NCI-H748 (cell line): ENCODE measurements around the gene FAM81B.

Experiments
- DNase-seq: peaks from one replicate; lab custom pipeline; 2025; ENCODE audit not compliant: unreplicated experiment; lab: John Stamatoyannopoulos, UW

The FAM81B gene

DNA sequence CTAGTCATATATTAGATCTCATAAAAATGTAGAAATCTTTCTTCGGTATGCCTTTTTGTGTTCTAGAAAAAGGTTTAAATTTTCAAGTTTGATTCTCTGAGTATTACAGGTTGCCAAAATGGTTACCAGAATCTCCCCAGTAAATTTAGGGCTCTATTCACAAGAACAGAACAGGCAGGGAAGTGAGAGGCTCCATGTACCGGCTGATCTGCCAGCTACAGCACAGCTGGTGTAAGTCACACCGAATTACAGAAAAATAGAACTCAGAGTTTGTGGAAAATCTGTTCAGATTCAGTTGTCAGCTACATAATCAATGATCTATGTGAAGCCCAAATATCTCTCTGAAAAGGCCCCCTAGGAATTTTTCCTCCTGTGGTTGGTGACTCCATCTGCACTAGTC lies 10.5 kb downstream of the FAM81B start:
- DNase-seq = no peak

DNA sequence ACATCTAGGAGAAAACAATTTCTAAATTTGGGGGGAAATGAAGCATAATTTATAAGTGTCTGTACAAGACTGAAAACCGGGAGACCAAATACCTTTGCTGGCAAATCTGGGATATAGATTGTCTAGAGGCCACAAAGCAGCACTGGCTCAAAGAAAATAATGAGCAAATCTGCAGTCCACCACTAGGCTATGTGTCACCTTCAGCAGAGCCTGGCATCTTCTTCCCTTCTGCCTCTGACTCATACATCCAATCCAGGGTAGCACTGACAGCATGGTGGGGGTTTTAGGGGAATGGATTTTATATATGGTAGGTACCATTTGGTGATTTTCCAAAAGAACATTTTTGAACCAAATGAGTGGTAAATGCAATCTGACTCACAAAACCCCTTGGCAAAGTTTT lies 12.8 kb downstream of the FAM81B start:
- DNase-seq = no peak

DNA sequence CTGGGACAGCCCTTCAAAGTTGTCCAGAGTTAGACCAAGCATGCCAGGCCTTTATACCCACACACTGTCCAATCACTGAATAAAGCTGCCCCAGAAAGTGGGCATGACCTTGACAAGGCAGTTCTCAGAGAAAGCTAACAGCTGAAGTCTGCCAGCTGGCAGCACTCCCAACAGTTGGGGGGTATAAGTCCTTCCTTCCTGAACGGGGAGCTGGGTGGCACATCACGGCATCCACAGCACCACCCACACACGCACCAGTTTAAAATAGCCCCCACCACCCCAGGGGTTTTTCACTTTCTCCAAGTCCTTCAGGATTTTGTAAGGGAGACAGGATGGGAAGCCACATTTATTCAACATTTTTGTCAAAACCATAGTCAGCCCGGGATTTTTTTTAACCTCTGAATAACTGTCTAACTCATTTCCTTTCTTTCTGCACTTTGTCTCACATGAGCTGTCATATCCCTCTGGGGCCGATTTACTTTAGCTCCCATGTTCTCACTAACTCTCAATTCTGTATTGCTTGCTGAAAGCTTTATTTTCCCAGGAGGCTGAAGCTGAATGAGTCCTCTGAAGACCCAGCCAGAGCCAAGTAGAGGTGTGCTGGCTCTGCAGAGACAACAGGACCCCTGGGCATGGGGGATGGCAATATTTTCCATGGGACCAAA lies 15.4 kb downstream of the FAM81B start:
- DNase-seq = no peak

DNA sequence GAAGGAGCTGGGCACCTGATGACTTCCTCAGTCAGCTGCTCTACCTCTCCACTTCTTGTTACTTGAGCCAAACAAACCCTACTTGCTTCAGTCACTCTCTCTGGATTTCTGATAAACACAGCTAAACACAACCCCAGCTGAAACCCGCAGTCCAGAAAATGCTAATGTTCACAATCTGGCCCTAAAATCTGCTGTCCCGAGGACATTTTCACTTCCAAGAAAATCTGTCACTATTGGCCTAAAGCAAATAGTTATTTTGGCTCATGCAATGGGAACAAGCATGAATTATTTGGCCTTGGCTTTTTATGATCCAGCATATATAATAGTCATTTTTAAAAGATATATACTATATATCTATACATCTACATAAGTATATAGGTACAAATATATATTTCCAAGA lies 19.1 kb downstream of the FAM81B start:
- no peak for DNase-seq

DNA sequence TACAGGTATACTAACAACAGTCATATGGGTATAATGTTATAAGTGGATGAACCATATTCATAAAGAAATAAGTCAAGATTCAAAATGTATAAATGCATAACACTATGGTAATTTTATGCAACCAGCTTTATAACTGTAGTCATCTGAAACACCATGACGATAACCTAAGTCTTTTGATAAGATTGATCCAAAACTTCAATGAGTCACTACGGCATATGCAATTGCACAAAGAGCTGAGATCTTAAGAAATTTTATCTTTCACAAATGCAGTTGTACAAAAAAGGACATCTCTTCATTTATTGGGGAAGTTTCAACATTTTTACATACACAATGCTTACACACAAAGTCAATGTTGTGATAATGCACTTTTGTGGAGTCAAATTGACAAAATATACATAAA lies 20.3 kb downstream of the FAM81B start:
- DNase-seq = no peak

DNA sequence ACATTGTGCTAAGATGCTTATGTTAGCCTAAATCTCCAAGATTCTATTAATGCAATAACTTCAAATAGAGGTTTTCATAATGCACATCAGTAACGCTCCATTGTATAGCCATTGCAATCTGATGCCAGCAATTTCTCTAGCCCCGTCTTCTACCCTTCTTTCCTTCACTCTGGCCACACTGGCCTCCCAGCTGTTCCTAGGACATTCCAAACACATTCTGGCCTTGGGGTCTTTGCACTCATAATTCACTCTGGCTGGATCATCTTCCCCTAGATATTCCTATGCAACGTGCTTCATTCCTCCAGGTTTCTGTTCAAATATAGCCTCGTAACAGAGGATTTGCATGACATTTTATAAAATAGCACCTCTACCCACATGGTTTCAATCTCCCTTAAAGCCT lies 23.3 kb downstream of the FAM81B start:
- DNase-seq = no peak

DNA sequence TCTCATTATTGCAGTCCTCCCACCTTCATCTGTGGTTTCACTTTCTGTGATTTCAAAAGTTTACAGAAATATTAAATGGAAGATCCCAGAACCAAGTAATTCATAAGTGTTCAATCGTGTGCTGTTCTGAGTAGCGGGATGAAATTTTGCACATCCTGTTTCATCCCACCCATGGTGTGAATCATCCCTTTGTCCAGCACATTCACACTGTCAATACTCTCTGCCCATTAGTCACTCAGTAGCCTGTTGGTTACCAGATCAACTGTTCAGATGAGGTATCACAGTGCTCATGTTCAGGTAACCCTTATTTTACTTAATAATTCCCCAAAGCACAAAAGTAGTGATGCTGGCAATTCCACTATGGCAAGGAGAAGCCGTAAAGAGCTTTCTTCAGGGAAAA lies 26.8 kb downstream of the FAM81B start:
- no peak for DNase-seq

DNA sequence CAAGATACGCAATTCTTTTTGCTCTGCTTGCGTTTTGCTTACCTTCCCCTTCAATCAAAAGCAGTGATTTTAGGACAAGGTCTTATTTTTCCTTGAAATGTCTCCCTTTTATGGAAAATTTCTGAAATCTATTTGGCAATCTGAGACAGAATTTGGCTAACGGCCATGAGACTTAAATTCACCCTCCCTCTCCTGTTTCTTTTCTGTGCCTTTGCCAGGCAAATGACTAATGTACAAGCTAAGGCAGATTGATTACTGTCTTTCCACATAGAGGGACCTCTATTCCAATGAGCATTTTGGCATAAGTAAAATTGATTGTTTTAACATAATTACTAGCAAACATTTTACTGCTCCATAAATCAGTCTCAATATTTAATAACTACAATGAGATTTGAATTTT lies 31.7 kb downstream of the FAM81B start:
- no peak for DNase-seq

DNA sequence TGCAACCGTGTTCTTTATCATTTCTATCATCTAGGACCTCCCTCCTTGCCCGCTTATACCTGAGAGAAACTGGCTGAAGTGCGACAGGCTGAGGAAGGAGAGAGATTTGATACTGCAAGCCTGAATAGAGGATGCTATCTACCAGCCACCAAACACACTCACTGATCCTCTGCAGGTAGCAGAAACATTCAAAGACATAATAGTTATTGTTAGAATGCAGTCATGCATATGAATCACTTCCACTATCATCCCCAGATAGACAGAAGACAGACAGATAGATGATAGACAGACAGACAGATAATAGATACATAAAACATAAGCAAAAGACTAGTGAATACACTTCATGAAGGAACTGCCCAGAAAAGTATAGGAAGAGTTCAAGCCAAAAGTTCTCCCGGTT lies 32.9 kb downstream of the FAM81B start:
- DNase-seq = no peak

DNA sequence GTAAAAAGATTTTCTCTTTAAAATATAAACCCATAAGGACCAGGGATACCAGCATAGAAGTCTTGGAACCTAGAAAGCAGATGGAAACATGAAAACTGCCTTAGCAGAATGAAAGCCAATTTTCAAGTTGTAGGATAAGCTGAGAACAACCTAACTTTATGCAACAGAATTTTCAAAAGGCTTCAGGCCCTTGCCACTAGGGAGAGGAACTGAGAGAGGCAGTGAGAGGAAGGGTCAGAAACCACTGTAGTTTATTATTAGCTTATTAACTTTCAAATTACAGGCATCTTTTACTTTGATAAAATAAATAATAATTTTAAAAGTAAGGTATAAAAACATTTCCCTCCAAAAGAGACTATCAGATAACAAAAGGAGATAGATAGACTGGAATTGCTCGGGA lies 33.4 kb downstream of the FAM81B start:
- no peak for DNase-seq

DNA sequence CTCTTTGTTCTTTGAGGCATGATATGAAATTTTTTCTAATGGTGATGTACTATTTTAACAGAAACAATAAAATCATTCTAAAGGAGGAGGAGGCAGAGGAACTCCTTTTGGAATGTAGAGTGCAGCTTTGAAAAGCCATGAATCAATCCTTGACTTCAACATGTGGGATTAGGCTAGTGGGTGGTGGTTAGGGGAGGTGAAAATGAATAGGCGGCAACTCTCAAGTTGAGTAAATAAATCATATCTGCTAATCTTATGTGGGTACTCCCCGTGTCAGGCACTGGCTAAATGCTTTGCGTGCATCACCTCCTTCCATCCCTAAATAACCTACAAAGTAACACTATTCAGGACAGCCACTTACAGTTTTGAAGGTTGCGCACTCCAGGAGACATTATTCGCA lies 35.1 kb downstream of the FAM81B start:
- DNase-seq = no peak

DNA sequence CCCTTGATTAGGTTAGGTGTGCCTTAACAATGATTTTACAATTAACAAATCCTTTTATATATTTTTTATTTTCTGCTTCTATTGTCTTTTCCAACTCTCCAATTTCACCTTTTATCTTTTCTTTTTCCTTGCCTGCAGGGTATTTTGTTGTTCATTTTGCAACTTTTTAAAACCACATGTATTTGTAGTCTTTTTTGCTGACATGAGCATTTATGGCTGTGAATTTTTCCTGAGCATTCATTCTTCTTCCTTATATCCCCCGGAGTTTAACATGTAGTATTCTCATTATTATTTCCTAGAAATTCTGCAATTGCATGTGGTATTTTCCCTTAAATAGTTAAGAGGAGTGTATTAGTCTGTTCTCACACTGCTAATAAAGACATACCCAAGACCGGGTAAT lies 41.6 kb downstream of the FAM81B start:
- no peak for DNase-seq

DNA sequence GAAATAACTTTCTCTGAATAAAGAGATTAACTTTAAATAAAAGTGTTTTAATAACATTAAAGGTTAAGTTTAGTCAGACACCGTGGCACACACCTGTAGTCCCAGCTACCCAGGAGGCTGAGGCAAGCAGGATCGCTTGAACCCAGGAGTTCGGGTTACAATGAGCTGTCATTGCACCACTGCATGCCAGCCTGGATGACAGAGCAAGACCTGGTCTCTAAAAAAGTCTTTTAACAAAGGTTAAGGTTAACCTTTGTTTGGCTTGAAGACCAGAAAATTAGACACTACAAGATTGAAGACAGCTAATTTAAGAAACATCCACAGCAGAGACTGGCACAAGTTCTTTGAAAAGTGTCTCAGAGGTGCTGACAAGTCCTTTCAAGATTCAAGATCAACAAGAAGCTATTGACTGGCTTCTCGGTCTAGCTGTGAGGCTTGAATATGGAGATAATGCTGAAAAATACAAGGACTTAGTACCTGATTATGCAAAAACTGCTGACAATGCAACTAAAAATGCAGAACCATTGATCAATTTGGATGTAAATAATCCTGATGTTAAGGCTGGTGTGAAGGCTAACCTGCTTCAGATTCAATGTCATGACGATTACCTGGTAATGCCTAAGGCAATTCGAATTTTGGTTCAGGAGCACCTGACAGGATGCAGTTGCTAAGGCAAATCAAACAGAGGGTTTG lies 48.8 kb downstream of the FAM81B start:
- DNase-seq = peak; percentile 41

DNA sequence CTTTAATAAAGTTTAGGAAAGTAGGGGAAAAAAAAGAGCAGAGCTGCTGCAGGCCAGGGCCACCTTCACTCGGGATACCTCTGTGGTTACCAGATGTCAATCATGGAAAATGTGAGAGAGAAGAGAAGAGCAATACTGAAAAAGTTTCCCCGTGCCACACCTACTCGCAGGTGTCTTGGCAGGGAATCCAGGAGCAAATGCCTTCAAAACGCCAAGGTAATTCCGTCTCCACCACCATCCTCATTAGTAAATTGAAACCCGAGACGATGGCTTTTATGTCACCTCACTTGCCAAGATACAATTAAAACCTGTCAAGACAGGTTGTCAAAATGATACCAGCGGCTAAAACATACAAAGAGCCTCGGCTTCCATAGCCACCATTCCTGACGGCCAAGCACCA lies 49.7 kb downstream of the FAM81B start:
- DNase-seq = peak; percentile 81

DNA sequence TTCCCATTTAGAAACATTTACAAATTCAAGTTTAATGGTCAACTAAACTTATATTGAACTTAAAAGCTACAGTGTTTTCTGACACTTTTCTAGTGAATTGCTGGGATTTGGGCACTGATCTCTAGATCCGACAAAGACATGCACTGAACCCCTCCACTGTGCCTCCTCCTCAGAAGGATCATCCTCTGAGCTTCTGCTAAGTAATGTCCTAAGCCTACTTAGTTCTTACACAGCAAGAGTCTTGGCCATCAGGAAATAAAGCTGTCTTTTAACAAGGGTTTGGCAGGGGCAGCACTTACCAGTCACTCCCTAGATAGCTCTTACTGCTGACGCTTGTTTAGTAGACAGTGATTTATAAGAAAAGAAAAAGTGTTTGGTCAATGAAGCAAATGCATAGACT lies 50.5 kb downstream of the FAM81B start:
- no peak for DNase-seq

DNA sequence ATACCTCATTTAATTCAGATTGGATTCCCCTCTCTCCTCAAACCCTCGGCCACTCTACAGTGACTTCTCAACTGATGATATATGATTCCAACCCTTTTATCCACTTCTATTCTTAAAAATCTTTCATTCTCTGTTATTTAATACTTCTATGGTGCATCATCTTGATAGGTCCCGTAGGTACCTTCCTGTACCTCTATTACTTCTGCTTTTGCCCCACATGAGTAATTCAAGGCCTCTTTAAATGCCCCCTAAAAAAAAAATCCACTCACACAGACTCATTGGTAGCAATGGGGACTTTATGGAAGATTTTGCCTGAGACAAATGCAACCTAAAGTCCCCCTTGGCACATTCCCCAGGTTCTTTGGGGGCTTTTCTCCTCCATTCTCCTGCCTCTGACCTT lies 54.3 kb downstream of the FAM81B start:
- DNase-seq = no peak

DNA sequence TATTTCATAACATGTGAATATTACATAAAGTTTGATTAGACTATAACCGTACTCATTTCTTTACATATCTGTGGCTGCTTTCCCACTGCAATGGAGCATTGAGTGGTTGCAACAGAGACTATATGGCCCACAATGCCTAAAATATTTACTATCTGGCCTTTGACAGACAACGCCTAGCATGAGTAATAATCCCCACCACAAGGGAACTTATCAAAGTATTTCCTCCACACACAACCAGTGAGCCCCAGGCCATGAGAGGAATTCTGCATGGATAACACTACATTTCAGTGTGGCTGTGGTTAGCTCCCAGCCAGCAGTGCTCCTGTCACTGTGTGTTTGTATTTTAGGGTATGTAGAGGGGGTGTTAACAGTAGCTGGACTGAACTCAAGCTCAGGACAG lies 54.8 kb downstream of the FAM81B start:
- DNase-seq = no peak

DNA sequence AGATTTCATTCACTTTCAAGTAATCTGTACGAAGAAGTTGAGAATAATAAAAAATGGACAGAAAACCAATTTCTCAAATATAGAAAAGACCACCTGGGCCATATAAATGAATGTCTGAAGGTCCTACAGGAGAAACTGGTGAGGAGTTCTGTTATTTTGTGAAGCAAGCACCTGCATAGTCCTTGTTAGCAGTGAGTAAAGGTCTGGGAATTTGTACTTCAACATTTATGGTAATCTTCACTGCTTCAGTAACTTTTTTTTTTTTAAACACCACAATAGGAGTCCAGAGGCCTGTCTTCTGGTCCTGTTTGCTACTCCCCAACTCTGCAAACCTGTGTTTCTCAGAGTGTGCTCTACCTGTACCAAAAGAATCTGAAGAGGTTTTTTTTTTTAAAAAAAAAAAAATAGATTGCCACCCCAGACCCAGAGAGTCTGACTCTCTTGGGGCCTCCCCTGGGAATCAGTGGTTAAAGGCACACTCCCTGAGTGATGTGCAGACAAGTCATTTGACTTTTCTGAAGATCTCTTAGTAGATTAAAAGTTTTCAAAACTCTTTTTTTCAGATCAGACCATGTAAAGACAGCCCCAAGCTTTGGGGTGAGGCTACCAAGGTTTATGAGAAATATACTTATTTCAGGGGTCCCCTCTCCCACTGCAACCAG lies 55.5 kb downstream of the FAM81B start:
- no peak for DNase-seq

DNA sequence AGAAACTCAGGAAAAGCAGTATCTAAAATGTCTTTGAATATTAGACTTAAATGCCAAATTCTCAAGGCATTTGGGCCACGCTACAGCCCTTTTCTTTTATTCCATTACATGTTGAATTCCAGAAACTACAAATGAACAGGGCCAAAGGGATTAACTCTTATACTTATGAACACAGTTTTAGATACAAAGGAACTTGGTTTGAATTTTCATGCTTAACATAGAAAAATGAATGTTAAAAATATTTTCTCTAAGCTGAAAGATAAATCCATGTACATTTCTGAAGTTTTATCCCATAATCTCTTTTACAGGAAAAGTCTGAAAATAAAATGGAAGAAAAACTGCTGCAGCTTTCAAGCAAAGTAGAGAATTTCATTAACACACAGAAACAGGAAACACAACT lies 56.8 kb downstream of the FAM81B start:
- DNase-seq = no peak

DNA sequence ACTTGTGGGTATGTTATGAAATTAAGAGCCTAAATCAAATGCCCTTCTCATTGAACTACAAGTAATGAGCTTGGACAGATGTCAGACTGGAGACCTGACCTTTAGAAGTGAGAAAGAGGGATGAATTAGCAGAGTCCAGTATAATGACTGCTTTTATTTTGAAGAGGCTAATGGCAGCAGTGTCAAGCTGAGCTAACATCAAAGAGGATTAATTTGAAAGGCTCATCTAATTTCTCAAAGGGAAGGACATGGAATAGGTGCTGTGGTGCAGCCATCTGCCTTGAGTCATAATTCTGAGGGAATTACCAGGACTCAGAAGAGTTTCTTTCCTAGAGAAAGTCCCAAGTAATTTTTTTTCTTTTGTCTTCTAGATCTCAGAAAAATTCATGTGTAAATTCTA lies 57.6 kb downstream of the FAM81B start:
- peak; percentile 65 for DNase-seq

DNA sequence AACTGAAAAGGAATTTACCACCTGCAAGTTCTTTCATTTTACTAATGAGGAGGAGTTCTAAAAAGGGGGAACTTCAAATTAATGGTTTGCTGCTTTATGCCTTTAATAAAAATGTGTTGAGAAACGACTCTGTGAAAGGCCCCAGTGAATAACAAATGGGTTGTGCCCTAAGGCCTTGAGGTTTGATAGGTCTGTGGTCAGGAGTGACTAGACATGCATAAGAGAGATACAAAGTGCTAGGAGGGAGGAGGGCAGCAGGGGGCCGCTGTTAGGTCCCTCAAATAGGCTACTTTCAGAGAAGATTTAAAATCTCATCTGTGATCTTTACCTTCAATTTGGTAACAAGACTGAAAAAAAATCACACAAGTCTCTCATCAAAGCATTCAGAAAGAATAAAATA lies 58.3 kb downstream of the FAM81B start:
- no peak for DNase-seq

DNA sequence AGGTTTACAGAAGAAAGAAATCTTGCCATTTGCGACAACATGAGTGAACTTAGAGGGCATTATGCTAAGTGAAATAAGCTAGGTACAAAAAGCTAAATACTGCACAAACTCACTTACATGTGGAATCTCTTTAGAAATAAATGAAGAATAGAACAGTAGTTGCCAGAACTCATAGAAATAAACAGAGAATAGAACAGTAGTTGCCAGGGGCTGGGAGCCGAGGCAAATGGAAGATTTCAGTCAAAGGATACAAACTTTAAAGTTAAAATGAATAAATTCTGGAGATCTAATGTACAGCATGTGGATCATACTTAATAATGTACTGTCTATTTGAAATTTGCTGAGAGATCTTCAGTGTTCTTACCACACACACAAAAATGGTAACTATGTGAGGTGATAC lies 63.4 kb downstream of the FAM81B start:
- no peak for DNase-seq

DNA sequence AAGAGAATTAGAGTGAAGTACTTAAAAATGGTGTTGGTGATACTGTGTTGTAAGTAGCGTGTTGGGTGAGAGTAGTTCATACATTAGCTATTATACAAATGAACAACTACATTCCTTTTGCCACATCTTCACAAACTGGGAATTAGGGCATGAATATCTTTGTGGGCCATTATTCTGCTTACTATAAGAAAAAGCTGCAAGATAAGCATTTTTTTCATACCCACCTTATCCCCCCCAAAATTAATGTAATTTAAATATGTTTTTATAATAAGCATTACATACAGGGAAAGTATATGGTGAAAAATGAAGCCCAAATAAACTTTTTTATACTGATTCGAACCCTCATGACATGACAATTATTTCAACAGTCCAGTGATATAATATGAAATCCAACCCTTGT lies 69.5 kb downstream of the FAM81B start:
- DNase-seq = no peak
